GM21786 (cell line): Measurements from ENCODE around the gene POU6F1.

ENCODE experiments used
- ATAC-seq: cut with Tn5 transposase; IDR thresholded peaks from one replicate; pipeline ENCODE4 v1.9.1; 2021; ENCODE audit not compliant: unreplicated experiment

Gene POU6F1

DNA sequence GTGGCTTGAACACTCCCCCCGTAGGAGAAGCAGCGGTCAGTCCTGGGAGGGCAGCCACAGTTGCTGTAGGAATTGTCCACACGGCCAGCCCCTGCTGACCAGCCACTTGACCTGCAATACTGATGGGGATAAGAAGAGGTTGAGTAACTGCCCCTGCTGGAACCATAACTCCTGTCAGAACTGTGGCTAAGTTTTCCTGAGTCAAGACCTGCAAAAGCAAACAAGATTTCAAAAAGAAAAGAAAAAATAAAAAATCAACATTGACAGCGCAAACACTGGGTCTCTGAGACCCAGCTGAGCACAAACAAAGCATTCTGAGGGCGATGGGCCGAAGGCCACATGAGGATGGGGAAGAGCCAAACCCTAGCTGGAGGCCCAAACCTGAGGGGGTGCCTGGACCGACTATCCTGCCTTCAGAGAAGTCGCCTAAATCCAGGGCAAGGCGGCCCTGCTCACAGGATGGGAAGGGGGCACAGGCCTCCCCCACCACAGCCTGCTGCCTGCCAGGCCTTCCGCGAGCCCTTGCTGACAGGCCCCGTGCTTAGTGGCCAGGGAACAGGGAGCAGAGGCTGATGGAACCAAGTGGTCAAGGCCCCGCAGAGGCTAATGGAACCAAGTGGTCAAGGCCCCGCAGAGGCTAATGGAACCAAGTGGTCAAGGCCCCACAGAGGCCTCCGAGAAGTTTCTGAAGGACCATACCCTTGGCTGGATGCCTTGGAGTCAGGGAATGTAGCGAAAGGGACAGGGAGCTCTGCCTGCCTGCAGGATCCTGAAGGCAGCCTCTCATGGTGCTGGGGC is 19.1 kb downstream of the POU6F1 start:
- ATAC-seq = no peak

DNA sequence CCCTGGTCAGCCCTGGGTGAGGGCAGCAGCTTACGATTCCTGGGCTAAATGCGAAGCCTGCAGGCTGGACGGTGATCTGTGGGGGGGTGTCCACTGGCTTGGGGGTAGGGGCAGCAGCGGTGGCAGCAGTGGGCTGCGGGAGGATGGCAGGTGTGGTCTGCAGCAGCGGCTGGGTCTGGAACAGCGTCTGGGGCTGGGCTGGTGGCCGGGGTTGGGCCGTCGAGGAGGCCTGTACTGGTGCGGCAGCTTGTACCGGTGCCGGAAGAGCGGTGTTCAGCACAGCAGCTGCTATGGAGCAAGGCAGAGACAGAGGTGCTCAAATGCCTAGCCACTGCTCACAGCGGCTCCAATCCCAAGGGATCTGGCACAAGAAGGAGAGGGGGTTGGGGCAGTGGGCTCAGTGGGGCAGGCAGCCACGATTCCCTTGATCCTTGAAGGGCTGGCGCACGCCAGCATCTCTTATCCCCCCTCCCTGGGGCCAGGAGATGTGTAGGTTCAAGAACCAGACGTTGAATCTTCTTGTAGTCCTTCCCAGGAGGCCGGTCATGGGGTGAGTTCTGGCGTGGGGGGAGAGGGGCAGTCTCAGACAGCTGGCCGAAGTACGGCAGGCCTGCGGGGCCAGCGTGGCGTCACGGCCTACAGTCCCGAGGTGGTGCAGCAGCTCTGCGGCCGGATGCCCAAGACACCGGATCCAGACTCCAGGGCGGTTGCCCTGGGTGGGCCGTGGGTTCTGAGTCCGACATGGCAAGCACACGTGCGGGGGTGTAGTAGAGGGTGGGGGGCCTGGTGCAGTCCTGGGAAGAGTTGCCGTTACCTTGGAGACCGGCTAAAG is 19.9 kb downstream of the POU6F1 start:
- ATAC-seq = no peak

DNA sequence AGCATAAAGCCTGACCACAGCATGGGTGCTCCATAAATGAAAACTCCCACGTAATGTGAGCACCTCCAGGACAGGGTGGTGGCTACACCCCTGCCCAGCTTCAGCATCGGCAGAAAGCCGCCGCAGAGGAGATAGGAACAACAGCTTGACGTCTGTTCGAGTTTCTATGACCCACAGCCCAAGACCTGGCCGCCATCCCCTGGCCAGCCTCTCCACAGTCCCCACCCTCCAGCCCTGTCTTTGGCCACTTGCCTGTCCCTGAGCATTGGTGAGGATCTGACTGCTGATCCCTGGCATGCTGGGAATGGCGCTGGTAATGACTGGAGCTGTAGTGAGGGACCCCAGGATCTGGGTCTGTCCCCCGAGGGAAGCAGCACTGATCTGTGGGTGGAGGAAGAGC is 21.3 kb downstream of the POU6F1 start:
- no peak for ATAC-seq

DNA sequence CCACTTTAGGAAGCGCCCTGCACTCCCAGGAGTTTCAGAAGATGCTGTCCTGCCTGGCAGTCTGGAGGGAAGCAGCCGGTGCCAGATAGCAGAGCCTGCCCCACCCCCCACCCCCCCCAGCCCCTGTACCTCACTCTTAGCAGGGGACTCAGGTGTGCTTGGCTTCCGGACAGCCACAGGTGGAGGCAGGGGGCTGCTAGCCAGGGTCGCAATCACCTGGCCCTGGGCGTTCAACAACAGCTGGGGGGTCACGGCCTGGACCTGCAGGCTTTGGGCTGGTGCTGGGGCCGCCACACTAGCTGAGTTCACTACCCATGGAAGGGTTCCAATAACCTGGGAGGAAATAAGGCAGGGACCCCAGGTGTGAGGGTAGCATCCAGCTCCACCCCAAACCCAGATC is 22.0 kb downstream of the POU6F1 start:
- ATAC-seq = no peak

DNA sequence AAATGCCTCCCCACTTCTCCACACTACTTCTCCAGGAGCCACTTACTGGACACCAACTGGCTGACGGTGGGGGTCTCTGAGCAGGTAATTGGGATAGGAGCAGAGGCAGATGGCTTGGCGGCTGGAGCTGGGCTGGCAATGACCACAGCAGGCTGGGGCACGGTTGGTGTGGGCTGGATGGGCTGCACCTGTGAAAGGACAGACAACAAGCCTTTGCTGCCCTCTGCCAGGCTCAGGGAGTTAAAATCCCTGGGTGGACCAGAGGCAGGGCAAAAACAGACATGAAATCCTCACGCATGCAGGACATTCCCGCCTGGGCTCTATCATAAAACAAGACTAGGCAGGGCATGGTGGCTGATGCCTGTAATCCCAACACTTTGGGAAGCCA is 25.6 kb downstream of the POU6F1 start:
- no peak for ATAC-seq

DNA sequence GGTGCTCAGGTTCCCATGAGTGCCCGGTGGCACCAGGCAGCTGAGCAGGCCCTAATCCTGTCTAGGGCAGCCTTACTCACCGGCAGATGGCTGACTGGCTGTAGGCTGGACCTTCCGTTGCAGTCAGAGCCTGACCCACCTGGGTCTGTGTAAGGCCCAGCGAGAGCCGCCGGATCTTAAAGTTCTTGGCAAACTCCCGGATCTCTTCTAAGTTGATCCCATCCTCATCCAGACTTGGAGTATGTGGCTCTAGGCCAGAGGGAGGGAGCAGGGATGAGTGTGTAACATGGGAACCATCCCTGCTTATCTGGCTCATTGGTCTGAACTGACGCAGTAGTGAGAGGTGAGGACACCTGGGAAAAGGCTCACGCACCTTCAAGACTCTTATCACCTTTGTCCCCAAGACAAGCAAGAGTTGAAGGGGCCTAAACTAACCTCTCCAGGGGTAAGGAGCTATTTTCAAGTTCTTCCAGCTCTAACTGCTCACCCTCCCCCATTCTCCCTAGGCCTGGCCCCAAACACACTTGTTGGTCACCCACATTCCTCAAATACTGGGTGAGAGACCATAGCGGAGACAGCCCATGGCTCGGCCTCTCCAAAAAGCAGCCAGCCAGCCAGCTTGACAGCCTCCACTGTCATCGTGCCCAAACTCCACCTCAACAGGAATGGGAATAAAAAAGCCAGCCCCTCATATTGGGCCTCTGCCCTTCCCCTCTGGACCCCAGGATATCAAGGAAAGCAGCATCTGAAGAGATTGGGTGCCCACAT is 26.2 kb downstream of the POU6F1 start:
- no peak for ATAC-seq

DNA sequence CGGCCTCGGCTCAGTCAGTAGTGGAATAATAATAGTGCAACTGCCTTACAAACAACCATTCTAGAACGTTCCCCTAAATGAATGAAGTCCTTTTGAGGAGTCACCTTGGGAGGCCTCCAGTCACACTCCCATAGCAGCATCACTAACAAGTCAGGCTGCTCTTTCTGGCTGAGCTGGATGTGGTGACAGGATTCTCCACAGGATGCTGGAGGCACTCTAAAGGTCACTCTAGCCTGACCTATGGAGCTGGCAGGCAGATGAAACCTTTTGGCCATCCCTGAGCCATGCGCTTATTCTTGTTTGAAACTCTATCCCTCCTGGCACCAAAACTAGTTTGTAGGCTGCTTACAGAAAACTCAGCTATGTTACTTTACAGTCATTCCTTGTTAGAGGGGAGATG is 27.0 kb downstream of the POU6F1 start:
- ATAC-seq = no peak

DNA sequence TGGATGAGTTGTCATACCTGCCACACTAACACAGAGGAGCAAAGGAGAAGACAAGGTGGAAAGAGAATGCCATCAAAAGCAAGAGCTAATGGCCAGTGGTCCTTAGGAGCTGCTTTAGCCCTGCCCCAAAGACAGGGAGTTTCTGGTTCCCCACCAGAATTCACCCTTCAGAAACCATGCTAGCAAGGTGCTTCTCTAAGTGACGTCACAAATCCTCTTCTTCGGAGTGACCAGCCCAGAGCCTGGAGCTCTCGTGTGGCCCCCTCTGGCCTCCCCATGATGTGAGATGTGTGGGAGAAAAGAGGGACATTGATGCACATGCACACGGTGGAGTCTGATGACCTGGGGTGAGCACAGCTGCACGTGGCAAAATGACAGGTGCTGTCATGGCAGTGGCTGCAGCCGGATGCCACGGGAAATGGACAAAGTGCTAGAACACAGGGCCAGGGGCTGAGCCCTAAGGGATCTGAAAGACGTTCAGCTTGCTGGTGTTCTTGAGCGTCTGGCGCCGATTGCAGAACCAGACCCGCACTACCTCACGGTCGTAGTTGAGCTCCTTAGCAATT is 28.0 kb downstream of the POU6F1 start:
- no peak for ATAC-seq

DNA sequence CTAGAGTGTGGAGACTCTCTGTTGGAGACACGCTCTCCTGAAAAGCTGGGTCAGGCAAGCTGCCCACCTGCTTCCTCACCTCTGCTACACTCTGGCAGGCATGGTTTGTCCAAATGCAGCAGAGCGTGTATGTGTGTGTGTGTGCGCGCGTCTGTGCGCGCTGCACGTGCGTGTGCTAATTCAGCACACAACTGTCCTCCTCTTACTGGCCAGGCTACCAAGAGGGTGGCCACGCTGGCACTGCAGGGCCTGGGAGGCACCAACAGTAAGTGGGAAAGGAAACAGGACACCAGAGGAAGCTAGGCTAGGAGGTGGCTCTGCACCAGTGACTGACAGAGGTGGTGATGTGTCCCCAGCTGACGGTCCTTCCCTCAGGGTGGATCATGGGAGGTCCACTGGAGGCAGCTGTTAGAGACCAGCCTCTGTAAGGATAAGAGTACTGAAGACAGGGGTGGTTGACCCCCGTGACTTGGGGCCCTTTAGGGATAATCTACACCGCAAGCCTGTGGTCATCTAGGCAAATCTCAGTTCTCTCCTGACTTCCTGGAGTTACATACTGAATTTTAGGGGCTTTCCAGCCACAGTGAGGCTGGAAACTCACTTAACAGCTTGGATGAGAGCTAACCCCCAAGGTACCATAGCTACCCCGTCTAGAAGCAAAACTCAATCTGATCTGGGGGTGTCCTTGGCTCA is 29.4 kb downstream of the POU6F1 start:
- peak; percentile 54 for ATAC-seq

DNA sequence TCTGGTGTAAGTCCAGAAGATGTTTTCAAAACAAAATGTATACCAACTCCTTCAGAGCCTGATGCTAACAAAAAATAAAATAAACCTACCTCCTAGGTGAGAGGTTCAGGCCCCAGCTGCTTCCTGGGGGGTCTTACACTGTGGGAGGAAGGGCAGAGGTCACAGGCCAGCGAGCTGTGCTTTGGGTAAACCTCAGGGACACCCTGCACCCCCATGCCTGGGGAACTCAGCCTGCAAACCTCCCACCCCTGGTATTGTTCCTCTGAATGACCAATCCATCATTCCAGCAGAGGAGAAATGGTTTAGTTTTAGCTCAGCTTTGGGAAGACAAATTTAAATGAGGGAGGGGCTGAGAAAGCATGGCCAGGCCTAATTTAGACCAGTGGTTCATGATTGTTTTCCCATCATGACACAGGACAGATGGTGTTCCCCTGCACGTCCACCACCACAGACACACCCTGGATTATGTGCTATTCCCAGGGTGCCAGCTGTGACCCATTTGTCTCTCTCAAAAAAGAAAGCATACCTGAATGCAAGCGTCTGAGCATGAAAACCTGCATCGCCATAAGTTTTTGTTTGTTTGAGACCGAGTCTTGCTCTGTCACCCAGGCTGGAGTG is 30.4 kb downstream of the POU6F1 start:
- no peak for ATAC-seq

DNA sequence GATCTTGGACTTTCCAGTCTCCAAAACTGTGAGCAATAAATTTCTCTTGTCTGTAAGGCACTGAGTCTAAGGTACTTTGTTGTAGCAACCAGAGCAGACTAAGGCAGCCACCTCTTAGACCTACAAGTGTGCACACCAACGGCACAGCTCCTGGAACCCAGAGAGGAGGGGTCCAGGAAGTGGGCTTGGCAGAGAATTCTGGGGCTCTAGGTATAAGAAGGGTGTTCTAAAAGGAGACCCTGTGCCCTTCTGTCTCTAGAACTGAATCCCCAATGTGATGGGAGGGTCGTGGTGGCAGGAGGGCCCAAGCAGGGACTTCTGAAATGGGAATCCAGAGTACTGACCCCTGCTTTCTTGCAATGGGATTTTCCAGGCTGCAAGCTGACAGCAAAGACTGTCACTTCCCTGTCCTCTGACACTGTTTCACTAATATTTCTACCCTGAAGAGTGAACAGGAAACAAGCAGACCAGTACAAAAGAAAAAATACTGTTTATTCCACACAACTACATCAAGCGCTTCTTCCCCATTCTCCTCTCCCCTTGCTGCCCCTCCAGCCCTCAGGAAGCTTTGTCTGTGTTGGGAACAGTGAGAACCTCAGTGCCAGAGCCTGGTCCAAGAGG is 31.3 kb downstream of the POU6F1 start:
- ATAC-seq = no peak

DNA sequence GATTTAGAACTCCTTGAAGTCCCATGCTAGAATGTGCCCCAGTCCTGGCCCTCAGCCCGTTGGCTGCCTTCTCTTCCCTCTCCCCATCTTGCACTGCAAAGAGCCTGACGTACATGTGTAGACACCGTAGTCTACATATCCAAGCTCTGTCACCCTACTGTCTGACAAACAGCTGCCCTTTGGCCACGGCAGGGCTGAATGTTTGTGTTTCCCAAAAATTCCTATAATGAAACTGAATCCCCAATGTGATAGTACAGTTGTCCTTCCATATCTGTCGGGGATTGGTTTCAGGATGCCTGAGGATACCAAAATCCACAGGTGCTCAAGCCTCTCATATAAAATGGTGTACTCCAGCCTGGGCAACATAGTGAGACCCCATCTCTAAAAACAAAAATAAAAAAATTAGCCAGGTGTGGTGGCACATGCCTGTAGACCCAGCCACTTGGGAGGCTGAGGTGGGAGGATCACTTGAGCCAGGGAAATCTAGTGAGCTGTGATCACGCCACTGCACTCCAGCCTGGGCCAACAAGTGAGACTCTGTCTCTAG is 32.6 kb downstream of the POU6F1 start:
- no peak for ATAC-seq

DNA sequence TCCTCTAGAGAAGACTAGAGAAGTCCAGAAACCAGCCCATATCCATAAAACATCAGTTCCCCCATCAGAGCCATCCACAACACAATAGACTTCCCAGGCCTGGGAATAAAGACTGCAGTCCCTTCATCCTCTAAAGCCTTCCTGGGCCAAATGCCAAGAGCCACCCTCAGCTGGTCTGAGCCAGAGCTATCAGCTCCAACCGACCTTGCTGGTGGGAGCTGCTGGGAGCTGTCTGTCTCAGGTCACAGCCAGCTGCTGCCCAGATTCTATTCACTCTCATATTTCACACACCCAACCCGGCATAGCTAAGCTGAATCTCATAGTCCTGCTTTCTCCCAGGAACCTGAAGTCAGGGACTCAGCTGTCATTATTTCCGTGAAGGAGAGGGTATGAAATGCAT is 34.0 kb downstream of the POU6F1 start:
- no peak for ATAC-seq

DNA sequence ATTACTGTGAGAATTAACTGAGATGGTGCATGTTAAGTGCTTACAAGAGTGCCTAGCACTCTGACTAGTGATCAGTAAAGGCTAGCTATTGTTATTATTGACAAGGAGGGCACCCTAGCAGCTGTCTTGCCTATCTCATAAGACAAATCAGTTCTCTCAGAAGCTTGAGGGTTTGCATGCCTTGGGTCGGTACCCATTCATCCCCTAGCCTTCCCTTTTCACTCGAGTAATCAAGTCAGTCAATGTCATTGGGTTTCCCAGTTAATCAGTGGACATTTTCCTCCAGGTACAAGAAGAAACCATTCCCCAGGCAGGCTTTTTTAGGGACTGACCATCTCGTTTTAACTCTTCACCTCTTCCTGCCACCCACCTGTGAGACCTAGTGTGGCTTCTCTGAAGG is 34.5 kb downstream of the POU6F1 start:
- ATAC-seq = no peak

DNA sequence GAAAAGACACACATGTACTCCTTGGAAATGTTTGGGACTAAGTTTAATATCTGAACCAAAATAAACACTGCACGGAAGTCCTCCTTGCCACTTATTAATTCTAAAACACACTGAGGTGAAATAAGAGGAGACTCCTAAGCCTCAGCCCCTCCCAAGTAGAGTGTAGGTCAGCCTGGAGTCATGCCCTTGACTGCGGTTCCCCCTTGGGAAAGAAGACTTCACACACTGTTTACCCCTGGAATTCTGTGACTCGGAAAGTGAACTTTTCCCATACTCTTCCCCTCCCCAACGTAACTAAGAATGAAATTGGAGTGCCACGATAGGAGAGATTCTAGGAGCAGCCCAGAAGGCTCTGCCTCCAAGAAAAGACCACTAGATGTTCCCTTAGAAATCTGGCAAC is 36.3 kb downstream of the POU6F1 start:
- no peak for ATAC-seq

DNA sequence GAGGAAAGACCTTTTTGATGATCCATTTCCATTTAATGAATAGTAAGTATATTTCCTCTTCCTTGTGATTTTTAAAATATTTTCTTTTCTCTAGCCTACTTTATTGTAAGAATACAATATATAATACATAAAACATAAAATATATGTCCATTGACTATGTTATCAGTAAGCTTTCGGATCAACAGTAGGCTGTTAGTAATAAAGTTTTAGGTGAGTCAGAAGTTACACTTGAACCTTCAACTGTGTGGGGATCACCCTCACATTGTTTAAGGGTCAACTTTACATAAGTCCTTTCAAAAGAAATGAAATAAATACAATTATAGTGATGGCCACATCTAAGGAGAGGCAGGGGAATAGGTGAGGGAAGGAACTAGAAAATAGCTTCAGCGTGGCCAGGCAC is 40.0 kb downstream of the POU6F1 start:
- no peak for ATAC-seq

DNA sequence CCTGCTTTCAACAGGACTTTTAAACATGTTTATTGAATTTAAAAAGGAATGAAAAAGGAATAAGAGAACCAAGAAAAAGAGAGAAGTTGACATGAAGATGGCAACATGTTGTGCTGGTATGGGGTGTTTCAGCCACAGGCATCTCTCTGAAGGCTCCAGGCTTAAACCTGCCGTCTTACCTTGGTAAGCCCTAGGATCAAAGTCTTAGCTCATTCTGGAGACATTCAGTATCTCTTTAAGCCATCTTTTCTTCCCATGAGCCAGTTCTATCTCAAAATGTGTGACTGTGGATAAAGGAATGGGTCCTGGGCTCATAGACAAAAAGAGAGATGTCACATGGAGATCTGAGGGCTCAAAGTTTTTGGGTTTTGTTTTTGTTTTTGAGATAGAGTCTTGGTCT is 43.4 kb downstream of the POU6F1 start:
- no peak for ATAC-seq

DNA sequence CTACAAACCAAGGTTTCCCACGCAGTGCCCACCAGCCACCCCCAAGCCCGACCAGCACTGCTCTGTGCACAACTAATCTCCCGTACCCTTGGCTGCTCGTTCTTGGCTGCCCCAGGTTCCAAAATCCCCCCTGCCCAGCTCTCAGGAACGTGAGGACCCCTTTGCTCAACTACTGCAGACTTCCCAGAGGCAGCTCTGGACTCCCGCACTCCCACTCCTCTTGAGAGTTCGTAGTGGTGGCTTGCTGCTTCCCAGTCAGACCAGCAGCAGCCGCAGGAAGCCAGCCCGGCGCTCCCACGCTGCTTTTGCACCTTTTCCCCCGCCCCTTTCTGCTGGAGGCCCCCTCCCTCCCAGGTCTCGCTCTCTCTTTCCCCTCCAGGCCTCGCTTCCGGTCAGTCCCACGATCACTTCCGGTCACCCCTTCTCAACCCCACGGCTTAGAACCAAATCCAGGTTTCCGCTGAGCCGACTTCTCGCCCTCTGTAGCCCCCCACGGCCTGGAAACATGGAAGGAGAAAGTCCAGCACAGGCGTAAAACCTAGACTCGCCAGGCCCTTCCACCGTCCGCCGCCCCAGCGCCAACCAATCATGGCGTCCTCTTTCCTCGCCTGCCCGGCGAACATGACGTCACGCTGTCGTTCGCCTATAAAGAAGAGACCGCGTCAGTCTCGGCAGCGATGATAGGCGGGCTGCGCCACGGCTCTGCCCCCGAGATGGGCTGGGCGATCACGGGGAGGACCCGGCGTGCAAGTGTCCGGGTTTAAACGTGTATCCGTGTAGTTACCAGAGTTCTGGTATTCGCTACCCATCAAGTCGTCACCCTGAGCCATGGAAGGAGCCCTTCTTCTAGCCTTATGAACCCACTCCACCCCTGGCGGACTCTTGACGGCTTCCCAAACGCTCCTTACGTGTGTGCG is 45.1 kb downstream of the POU6F1 start, which contains the start of gene TFCP2:
TFCP2 (minus strand) TSS at position 621 of the 917 bp plus-strand sequence. CDS start 713 bp downstream, outside the sequence.
- peak; percentile 92 for ATAC-seq
